ENCODE results near the gene SIPA1L3.
"Not testable (repeated sequence)": the region's sequence is repeated elsewhere in the genome, so short reads cannot be mapped to it uniquely, and the experiment has no call there.

SIPA1L3 gene

DNA sequence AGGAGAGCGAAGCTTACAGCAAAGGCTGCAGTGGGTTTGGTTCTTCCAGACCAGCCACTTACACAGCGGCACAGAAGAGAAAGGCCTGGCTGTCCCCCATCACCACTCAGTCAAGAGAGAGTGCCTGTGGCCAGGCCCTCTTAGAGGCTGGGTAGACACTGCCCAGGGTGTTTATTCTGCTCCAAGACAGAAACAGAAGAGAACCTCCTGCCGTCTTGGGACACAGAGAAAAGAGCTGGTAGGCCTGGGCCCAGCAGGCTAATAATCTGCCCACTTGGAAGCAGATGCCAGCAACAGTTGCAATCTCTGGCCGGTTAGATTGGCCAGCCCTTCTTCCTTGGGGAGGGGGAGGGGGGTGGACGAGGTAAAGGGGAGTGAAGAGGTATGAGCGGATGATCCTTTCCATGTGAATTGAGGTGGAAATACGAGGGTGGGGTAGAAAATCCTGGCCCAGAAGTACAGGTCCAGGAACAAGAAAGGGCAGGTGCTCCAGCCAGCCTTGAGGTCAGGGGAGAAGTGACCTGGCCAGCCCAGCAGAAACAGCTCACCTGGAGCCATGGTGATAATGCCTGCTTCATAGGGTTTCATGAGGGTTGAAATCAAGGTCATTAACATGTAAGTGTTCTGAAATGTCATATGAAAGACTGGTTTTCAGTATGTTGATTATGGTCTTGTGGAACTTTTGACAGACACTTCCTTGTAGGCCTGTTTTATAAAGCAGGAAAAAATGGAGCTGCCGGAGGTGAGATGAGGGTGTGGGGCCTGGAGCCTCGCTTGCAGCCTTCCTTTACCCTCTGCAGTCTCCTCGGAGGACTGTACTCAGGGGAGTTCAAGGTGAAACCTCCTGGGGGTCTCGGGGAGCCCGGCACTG, 116.9 kb downstream of the SIPA1L3 start:
- no peak for DNase-seq

DNA sequence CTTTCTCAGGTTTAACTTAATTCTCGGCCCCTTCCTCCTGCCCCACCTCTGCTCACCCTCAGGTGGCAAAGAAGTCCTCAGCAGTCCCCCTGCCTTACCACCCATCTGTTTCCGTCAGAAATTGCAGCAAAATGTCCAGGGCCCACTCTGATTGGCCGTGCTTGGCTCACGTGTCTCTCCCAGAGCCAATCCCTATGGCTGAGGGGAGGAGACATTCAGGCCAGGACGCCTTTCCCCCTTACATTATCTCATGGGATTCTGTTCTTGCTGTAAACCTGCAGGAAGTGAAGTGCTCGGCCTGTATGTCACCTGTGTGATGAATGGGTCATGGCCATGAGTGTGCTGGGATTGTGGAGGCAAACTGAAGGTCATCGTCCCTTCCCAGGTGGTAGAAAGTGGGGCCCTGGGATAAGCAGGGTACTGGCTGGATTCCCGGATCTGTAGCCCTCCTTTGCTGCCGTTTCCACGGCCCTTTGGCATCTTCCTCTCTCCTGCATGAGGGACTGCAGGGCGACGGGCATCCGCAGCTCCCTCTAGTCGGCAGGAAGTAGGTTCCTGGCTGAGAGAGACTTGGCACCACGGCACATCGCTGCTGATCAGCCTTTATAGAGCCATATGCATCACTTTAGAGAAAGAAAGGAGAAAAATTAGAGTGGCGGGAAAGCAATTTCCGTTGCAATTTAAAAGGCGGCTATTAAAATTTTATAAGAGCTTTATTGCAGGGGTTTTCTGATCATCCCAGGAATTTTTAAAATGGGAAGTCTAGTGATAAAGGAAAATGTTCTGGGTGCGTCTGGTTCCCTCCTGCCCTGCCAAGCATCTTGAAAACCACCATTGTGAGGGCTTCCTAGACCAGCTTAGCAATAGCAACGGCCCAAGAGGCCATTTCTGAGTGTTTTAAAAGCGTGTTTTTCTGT, 118.2 kb downstream of the SIPA1L3 start:
- DNase-seq = no peak

DNA sequence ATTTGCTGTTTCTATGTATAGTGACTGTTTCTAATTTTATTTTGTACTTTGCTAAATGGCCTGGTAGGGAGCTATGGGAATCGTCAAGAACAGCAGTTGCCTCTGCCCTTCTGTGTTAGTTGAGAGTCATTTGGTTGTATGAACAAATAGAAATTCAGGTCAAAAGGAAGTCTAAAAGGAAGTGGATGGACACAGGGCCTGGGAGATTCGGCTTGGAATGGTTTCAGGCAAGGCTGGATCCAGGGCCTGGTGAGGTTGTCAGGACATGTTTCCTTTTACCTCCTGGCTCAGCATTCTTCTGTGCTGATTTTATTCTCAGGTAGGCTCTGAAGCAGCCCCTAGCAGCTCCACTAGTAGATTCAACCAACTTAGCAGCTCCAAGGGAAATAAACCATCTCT, 118.9 kb downstream of the SIPA1L3 start:
- no peak for DNase-seq

DNA sequence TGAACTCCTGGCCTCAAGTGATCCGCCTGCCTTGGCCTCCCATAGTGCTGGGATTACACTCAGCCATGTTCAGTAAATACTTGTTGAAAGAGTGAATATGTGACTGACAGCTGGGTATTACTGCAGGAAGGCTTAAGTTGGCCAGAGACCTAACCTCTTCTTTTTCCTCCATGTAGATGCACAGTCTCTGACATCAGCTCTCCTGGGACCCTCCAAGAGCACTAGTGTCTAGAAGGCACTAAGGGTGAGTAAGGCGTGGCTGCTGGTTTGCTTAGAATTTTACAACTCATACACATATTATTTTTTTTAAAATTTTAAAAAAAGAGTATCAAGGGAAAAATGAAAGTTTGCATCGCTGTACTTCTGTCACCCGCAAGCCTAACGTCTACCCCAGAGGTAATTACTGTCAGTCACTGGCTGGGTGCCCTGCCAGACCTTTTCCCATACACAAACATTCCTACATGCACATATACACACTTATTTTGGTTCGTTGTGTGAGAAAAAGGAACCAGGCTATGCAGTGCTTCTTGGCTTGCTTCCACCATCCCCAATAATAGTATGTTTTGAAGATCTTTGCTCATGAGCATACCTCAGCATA, 122.0 kb downstream of the SIPA1L3 start:
- peak; percentile 90 for DNase-seq

DNA sequence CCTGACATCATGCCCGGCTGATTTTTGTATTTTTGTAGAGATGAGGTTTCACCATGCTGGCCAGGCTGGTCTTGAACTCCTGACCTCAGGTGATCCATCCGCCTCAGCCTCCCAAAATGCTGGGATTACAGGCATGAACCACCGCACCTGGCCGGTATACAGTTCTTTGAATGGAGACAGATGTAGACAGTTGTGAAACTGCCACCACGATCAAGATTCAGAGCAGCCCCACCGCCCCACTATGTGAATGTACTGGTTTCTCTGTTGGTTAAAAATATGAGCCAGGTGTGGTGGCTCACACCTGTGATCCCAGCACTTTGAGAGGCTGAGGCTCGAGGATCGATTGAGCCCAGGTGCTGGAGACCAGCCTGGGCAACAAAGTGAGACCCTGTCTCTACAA, 123.0 kb downstream of the SIPA1L3 start:
- DNase-seq = not testable (repeated sequence)

DNA sequence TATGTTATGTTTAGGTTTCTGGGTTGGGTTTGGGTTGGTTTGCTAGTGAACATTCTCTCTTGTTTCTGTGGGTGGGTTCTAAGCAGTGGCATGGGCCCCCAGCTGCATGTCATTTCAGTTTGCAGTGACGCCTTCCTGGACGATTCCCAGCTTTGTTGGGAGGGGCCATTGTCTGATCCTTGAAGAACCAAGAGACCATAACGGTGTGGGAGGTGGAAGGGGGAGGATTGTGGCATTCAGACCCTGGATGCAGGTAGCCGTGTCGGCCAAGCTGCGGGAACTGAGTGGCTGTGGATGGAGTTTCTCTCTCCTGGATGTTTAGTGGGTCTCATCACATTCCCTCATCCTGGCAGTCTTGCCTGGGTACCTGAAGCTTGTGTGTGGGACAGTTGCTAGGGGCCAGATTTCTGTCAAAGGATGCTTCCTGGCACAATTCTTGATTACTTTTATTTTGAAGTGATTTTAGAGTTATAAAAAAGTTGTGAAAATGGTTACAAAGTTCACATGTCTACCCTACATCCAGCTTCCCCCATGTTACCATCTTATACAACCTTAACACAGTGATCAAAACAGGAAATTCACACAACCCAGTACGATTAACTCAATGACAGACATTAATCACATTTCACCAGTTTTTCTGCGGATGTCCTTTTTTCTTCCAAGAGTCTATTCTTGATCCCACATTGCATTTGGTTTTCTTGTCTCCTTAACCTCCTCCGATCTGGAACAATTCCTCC, 123.8 kb downstream of the SIPA1L3 start:
- DNase-seq = no peak

DNA sequence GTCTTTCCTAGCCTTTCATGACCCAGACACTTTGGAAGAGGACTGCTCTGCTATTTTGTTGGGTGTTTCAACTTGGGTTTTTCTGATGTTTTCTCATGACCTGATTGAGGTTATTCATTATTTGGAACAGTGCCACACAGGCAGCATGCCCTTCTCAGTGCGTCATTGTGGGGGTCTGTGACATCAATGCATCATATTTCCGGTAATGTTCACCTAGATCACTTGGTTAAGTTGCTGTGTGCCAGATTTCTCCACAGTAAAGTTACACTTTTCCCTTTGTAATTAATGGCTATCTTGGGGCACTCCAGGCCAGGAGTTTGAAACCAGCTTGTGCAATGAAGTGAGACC, 124.4 kb downstream of the SIPA1L3 start:
- DNase-seq = no peak

DNA sequence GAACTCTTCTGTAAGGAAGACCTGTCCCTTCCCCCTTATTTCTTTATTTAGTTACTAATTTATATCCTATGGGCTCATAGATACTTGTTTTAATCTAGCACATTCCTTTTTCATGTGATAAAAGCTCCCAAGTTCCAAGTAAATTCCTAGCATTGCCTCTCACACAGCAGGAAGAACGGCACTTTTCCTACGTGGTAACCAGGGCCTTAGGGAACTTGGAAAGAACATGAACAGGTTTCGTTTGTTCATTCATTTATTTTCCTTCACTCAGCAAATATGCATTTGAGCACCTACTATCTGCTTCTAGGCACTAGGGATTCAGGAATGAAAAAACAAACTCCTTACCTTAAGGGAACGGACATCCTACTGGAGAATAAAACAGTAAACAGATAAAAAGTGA, 125.1 kb downstream of the SIPA1L3 start:
- peak; percentile 71 for DNase-seq

DNA sequence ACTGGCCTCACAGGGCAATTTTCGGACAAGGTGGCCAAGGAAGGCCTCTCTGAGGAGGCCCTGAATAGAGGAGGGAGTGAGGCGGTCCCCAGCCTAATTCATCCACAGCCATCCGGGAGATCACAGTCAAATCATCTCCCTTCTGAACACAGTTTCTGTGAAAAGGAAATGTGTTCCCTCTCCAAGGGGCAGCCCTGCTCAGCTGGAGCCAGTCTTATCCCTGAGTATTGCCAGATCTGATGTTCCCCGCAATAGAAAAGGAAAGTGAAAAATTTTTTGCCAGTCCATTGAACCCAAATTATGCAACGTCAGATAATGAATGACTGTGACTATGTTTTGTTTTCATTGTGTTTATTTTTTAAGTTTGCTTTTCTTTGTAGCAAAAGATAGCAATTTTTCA, 125.9 kb downstream of the SIPA1L3 start:
- DNase-seq = no peak

DNA sequence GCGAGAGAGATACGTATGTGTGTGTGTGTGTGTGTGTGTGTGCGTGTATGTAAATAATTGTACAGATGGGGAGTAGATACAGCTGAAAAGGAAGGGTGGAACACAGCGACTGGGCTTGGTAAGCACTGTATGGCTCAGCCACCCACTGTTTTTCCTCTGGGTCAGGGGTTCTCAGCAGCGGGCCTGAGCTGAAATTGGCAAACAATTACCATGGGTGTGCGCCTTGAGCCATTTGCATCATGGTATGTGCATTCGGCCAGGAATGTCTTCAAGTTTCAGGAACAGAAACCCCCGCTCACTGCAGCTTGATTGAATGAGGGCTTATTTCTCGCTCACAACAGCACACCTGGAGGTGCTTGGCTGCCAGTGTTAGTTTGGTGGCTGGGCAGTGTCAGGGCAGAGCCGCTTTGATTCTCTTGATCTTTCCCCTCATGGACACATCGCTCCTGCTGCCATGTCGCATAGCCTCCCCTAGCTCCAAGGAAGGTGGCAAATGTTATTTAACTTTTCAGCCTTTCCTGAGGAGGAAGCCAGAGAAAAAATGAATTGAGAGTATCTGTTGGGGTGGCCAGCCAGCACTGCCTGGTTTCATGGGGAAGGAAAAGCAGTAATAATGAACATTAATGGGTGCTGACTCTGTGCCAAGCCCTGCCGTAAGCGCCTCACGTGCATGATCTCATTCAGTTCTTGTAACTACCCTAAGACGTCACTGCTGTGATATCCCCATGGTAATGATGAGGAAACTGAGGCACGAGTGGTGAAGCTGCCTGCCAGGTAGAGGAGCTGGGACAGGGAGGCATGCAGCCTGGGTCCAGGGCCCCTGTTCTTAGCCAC, 126.9 kb downstream of the SIPA1L3 start:
- DNase-seq = no peak

DNA sequence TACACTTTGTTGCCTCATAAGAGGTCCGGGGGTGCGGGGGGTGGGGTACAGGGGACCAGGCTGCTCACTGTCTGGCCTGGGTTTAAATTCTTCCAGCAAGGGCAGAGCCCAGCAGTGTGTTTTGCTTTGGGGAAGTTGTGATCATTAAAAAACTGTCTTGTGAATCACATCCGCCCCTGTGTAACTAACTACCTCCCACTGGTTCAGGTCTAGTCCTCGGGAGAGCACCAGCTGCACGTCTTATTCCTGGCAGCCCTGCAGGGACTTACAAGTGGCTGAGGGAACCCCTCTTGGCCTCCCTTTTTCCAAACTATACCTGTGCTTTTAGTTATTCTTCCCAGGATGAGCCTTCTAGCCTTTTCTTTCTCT, 127.5 kb downstream of the SIPA1L3 start:
- no peak for DNase-seq

DNA sequence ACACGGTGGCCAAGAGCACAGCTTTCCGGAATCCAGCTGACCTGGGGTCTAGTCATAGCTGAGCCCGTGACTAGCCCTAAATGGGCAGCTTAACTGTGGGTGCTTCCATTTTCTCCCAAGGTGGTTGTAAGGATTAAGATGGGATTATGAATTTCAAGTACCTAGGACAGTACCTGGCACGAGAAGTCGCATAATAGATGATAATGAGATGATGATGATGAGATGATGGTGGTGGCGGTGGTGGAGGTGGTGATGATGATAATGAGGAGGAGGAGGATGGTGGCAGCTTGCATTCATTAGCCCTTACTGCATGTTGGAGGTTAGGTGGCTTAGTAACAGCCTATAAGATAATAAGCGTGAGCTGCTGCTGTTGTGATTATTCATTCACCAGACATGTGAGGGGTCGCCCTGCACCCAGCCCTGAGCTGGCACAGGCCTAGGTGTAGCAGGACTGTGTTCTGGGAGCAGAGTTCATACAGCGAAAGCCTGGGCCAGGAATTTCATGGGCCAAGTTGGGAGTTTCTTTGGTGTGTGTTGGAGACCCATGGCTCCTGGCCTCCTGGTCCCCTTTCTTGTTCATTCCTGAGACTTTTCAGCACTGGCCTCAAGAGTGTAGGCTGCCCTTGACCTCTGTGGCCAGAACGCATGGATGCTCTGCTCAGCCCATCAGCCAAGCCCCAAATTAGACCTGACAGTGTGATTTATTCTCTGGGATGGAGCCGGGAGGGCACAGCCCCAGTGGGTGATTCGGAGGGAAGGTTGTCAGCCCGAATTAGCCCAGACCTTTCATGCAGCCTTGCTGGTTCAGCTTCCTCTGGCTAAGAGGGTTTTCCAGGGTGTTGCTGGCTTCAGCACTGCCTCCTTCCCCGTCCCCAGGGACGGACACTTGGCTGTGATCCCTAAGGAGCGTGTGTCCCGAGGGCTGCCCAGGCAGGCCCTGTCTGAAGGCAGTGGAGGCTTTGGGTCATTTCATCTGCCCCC, 128.8 kb downstream of the SIPA1L3 start:
- DNase-seq = peak; percentile 55

DNA sequence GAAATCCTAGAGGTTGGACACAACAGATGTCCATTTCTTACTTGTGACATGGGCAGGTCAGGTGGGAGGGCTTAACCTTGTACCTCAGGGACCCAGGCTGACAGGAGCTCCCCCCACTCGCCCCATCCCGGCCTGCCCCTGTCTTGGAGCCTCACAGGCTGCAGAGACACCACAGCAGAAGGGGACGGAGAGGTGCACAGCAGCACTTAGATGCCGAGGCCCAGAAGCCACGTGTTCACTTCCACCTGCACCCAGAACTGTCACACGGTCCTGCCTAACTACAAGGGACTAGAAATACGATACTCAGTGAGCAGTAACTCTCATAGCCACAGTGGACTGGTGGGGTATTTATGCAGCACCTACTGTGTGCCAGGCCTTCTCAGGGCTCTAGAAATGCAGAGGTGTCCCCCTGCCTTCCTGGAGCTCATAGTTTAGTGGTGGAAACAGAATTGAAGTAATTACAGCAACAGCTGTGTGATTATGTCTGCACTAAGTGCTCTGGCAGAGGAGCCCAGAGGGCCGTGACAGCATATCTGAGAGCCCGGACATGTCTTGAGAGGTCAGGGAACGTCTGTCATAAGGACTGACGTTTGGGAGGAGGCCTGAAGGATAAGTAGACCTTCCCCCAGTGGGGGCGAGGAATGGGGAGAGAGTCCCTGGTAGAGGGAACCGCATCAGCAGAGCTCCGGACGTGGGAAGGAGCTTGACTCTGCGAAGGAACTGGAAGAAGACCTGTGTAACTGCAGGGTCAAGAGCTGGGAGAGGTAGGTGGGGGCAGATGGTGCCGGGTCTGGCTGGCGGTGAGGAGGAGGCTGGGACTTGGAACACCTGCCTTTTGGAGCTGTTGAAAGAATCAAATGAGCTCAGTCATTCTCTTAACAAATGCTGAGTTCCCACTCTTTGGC, 130.0 kb downstream of the SIPA1L3 start:
- no peak for DNase-seq

DNA sequence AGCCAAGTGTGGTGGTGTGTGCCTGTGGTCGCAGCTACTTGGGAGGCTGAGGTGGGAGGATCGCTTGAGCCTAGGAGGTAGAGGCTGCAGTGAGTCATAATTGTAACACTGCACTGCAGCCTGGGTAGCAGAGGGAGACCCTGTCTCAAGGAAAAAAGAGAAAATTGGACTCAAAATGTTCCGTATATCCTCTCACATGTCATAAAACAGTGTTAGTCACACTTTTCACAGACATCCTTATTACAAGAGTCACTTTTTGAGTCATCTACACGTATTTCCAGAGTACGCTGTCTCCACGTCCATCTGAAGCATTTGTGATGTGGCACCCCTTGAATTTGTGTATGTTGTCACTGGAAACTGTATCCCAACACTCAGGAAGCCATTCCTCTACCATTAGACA, 133.0 kb downstream of the SIPA1L3 start:
- peak; percentile 87 for DNase-seq

DNA sequence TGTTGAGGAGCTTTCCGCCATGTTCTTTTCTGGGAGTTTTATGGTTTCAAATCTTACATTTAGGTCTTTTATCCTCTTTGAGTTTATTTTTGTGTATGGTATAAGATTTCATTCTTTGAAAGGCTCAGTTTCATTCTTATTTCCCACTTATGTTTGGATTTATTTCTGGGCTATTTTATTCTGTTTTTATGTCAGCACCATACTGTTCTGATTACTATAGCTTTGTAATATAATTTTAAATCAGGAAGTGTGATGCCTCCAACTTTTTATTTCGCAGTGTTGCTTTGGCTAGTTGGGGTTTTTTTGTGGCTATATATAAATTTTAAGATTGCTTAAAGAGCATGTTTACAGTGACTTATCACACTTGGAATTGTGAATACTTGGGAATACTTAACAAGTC, 135.1 kb downstream of the SIPA1L3 start:
- no peak for DNase-seq

DNA sequence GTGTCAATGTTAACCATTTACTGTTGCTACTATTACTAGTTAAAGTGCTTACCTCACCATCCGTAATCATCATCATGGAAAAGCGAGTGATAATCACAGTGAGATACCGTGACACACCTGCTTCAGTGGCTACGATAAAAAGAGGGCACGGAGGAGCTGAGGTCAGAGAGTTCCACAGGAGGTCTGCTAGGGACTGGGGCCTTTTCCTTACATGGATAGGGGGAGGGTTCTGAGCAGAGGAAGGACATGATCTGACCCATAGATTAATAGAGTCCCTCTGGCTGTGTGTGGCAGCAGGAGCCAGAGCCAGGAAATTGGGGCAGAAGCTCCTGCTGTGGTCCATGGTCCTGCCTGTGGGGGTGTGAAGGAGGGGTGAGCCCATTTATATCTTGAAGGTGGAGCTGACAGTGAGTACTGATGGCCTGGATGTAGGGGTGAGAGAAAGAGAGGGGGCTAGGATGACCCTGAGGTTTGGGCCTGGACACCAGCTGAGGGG, 136.7 kb downstream of the SIPA1L3 start:
- DNase-seq = no peak

DNA sequence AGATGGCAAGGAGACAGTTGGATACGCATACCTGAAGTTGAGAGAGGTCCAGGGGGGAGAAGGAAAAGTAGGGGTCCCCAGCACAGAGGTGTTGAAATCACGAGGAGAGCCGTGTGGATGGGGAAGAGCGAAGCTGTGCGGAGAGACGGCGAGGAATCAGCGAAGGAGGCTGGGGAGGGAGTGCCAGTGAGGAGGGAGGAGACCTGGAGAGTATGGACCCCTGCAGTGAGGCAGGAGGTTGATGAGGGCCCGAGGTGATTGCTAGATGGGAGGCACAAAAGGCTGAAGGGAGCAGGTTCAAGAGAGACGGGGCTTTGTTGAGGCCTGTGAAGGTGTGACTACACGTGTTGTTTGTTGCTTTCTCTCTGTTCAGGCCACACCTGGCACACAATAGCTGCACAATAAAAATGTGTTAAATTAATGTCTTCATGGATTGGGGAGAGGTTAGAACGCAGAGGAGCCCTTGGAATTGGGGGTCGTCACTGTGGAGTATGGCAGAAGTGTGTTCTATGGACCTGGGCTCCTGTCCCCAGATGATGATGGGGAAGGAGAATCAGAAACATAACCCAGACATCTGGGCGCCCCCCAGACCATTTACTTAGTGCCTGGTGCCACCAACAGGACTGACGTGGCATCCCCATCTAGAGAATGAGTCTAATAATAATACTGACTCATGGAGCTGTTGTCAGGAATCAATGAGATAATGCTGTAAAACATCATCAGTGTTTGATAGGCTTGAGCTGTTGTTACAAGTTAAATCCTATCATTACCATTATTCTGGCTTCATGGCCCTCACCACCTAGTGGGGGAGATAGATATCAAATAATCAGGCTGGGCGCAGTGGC, 137.5 kb downstream of the SIPA1L3 start:
- peak; percentile 60 for DNase-seq

Measured in fibroblast of skin of scalp (primary cell).